Measurements from ENCODE around the gene ZNF689.

- no peak for TF ChIP-seq ARNT (IDR thresholded peaks at IDR 0.05)
- TF ChIP-seq FOXK2 (IDR thresholded peaks at IDR 0.05): no peak
- TF ChIP-seq FOXA1 (IDR thresholded peaks at IDR 0.05): no peak
- TF ChIP-seq FOXM1 (IDR thresholded peaks at IDR 0.05; ENCODE audit: borderline replicate concordance): no peak
- no peak for TF ChIP-seq PKNOX1 (IDR thresholded peaks at IDR 0.05)
- TF ChIP-seq HDGF (IDR thresholded peaks at IDR 0.05; ENCODE audit: borderline replicate concordance): no peak; the same call in 1 of the 2 replicates
These were observed 925 bp downstream of the ZNF689 start for GRCh38 chr16:30609002-30609925.

All from HEK293T (cell line).